Measurements from ENCODE around the gene ARHGAP44. TPM values are rescaled to one million over a fixed set of nuclear protein-coding genes. Genes with fewer than 3 reads are reported as not detected.

Gene ARHGAP44
- total and polyA plus RNA-seq, 8 donors = 2.8 to 239 (median 7.4) TPM

DNA sequence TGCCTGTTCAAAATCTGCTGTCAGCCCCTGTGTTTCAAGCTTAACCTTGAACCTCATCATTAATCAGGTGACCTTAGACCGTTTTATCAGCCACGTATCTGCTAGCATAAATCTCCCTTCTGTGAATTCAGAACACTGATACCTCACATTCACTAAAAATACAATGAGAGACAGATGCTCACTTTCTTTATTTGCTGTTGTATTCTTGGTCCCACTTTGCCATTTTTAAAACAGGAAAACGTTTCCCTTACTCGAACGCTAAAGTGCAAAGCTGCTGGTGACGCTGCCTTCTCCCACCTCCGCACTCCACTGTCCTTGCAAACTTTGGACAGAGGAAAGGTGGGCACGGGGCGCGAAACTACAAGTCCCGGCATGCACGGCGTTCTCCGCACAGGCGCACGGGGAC is 220 bp upstream of the ARHGAP44 start:
- peak overlapping the region; percentile 71 to 92 (median 84) for H3K4me3 ChIP-seq
- H3K27me3 ChIP-seq = peaks cover 0 to 46% (median 0%) of the 10 kb centered on the region in 3 donors
- H3K27ac ChIP-seq = peak overlapping the region; percentile 72 to 86 (median 81)
- H3K4me1 ChIP-seq = peaks cover 0 to 22% (median 16%) of the 10 kb centered on the region in 4 donors
- no peaks in the 10 kb centered on the region for H3K9me3 ChIP-seq
- 1% methylated on average over 14 to 16 of the region's 16 CpGs for WGBS, 5 donors
- intact Hi-C loops (cut with DNase I; ENCODE audit: low total_unique reads) = no loop called here
- DNase-seq = peak in 1 of 2 donors; percentile 5
- TF ChIP-seq POLR2AphosphoS5 (IDR thresholded peaks at IDR 0.05) (no peak), EP300 (IDR thresholded peaks at IDR 0.05) (no peak), POLR2A (IDR thresholded peaks at IDR 0.05) (no peak)
- TF ChIP-seq, protein P1, sequence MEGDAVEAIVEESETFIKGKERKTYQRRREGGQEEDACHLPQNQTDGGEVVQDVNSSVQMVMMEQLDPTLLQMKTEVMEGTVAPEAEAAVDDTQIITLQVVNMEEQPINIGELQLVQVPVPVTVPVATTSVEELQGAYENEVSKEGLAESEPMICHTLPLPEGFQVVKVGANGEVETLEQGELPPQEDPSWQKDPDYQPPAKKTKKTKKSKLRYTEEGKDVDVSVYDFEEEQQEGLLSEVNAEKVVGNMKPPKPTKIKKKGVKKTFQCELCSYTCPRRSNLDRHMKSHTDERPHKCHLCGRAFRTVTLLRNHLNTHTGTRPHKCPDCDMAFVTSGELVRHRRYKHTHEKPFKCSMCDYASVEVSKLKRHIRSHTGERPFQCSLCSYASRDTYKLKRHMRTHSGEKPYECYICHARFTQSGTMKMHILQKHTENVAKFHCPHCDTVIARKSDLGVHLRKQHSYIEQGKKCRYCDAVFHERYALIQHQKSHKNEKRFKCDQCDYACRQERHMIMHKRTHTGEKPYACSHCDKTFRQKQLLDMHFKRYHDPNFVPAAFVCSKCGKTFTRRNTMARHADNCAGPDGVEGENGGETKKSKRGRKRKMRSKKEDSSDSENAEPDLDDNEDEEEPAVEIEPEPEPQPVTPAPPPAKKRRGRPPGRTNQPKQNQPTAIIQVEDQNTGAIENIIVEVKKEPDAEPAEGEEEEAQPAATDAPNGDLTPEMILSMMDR (IDR thresholded peaks at IDR 0.05) = no peak
- H3K36me3 ChIP-seq = no peaks in the 10 kb centered on the region

DNA sequence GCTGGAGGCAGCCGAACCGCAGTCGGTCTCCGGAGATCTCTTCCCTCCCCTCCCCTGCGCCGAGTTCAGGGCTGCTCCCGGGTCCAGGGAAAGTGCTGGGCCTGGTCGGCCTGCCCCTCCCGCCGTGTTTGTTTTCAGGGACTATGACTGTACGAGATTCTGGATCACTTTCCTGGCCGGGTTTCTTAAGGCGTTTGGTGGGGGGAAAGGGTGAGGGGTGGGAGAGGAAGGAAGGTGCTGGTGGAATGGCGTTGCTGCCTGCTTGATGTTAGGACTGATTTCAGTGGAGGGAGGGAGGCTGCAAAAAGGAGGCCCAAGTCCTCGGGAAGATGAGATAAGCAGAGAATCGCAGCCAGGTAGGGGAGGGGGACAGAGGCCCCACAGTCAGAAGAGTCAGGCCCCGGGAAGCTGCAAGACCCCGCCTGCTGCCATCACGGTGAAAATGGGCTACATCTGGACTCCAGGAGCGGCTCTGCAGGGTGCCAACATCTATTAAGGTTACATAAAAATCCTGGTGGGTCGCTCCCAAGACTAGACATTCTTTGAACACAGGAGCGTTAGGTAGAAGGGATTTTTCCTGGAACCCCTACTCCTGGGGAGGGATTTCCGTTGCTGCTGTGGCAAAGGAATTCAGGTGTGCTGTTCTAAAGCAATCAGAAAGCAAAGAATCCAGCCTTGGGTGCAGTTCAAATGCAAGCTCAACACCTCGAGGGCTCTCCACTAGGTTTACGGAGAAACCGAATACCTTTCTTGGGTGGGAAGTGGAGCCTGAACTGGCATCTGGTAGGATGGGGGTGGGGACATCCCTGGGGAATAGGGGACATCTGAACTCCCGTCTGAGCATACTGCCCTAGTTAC is 1.2 kb downstream of the ARHGAP44 start:
- peaks cover 0 to 36% (median 0%) of the 10 kb centered on the region in 3 donors for H3K27me3 ChIP-seq
- no peaks in the 10 kb centered on the region for H3K36me3 ChIP-seq
- no peaks in the 10 kb centered on the region for H3K9me3 ChIP-seq
- DNase-seq = peak; percentile 11 to 27
- TF ChIP-seq POLR2A (IDR thresholded peaks at IDR 0.05) = no peak
- peak overlapping the region; percentile 71 to 92 (median 84) for H3K4me3 ChIP-seq
- intact Hi-C loops (cut with DNase I; ENCODE audit: low total_unique reads) = no loop called here
- WGBS, 5 donors = 18 to 22% (median 19%) methylated on average over 27 of the region's 27 CpGs
- H3K27ac ChIP-seq = peak overlapping the region in 4 of 5 donors; percentile 72 to 85 (median 80)
- H3K4me1 ChIP-seq = peaks cover 0 to 22% (median 17%) of the 10 kb centered on the region in 4 donors

DNA sequence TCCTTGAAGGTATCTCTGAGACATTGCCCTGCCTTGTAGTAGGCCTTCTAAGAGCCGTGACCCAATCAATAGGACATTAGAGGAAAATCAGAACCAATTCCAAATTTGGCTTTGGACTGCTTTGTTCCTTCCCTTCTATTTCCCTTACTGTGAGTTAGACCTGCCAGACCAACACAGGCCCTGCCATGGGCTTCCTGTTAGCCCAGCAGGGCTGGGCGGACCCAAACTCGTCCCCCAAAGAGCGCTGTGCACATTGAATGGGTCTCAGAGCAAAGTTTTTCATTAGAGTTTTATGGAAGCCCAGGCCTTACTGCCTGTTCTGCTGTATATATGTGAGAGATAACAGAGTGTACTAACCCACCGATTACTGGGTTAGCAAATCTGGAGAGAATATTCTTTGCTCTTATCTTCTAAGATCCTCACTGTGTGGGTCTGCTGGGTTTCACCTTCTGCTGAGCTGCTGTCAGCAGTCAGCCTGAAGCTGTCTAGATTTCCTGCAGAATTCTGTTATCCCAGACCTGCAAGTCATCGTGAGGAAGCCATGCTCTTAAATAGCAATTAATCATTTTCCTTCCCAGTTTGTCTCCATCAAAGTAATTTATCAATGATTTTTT is 5.7 kb downstream of the ARHGAP44 start:
- Histone ChIP-seq H3K27ac (no peak overlapping the region), H3K36me3 (no peaks in the 10 kb centered on the region), H3K27me3 (peaks cover 0 to 9% (median 0%) of the 10 kb centered on the region in 3 donors), H3K4me1 (peaks cover 0 to 12% (median 11%) of the 10 kb centered on the region in 4 donors), H3K4me3 (no peak overlapping the region), H3K9me3 (peaks cover 0 to 5% (median 0%) of the 10 kb centered on the region in 4 donors)
- no peak for DNase-seq
- intact Hi-C loops (cut with DNase I; ENCODE audit: low total_unique reads) = no loop called here
- 61 to 75% (median 71%) methylated on average over 3 to 6 of the region's 6 CpGs for WGBS, 5 donors
- TF ChIP-seq EP300 (IDR thresholded peaks at IDR 0.05) (no peak), POLR2AphosphoS5 (IDR thresholded peaks at IDR 0.05) (no peak), POLR2A (IDR thresholded peaks at IDR 0.05) (no peak)
- TF ChIP-seq, protein P1 (IDR thresholded peaks at IDR 0.05) = no peak

DNA sequence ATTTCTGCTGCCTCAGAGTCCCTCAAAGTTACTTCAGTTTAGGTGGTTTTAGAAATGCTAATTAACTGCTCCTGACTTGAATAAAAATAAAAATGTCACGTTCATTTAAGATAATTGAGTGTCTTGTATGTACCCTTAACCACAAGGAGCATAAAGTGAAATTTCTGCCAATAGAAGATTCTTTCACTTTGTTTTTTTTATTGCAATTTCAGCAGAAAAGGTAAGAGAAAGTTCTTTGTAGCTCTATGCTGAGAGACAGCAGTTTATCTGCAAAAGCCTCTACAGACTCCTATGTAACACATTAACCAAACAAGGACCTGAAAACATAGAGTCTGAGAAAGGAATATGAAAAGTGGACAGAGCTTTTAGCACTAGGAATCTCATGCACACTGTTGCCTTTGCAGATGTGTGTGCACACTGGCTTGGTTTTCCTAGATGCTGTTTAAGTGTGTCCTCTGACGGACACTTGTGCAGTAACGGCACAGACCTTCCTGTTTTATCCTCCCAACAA is 11.6 kb downstream of the ARHGAP44 start:
- no peak for DNase-seq
- peaks cover 0 to 5% (median 0%) of the 10 kb centered on the region in 4 donors for H3K9me3 ChIP-seq
- no peaks in the 10 kb centered on the region for H3K4me1 ChIP-seq
- no peaks in the 10 kb centered on the region for H3K27me3 ChIP-seq
- no peak overlapping the region for H3K4me3 ChIP-seq
- H3K27ac ChIP-seq = no peak overlapping the region
- TF ChIP-seq POLR2A (IDR thresholded peaks at IDR 0.05) = no peak
- H3K36me3 ChIP-seq = no peaks in the 10 kb centered on the region
- 59 to 71% (median 62%) methylated on average over 3 of the region's 3 CpGs for WGBS, 5 donors
- intact Hi-C loops (cut with DNase I; ENCODE audit: low total_unique reads) = no loop called here

DNA sequence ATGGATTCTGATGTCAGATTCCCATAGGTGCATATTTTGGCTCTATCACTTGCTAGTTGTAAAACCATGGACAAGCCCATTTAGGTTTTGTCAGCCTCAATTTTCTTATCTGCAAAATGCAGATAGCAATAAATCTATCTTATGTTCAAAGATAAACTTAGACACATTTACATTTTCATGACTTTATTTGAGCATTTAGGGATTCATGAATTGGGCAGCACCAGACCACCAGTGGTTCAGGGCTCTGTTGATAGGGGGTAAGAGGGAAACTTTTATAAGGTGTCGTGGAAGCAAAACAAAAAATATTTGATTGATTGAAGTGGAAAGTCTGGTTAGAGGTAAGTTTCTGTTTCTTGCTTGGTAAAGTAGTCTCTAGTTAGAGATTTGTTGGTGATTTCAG is 17.3 kb downstream of the ARHGAP44 start:
- Histone ChIP-seq H3K9me3 (peaks cover 0 to 24% (median 14%) of the 10 kb centered on the region in 4 donors), H3K4me1 (no peaks in the 10 kb centered on the region), H3K4me3 (no peak overlapping the region), H3K36me3 (no peaks in the 10 kb centered on the region), H3K27me3 (no peaks in the 10 kb centered on the region), H3K27ac (no peak overlapping the region)
- no peak for TF ChIP-seq EP300 (IDR thresholded peaks at IDR 0.05)
- TF ChIP-seq POLR2AphosphoS5 (IDR thresholded peaks at IDR 0.05) = no peak
- TF ChIP-seq POLR2A (IDR thresholded peaks at IDR 0.05) = no peak
- TF ChIP-seq, protein P1 (IDR thresholded peaks at IDR 0.05) = no peak
- intact Hi-C loops (cut with DNase I; ENCODE audit: low total_unique reads) = no loop called here
- WGBS, 5 donors = 87 to 97% (median 94%) methylated on average over 1 of the region's 1 CpG
- DNase-seq = no peak

Data from stomach (tissue), 9 donors.